GM19468 (cell line): ENCODE measurements around the gene SETD1B.
"Not testable (repeated sequence)": the region's sequence is repeated elsewhere in the genome, so short reads cannot be mapped to it uniquely, and the experiment has no call there.

ENCODE experiments used
- ATAC-seq: cut with Tn5 transposase; IDR thresholded peaks from one replicate; pipeline ENCODE4 v1.9.1; 2021; ENCODE audit warnings: mild to moderate bottlenecking, moderate library complexity, moderate number of reproducible peaks; ENCODE audit not compliant: unreplicated experiment; ENCODE audit errors: extremely low read depth

Gene SETD1B

GRCh38 chr12:121779422-121779895 lies 24.4 kb upstream of the SETD1B start:
- ATAC-seq, result no peak

- ATAC-seq, result no peak
Observed at GRCh38 chr12:121780429-121780828, 23.4 kb upstream of the SETD1B start.

- ATAC-seq, result no peak
Observed at GRCh38 chr12:121781484-121781997, 22.3 kb upstream of the SETD1B start.

- ATAC-seq, result no peak
Observed at GRCh38 chr12:121781998-121782979, 21.5 kb upstream of the SETD1B start.

- no peak for ATAC-seq
Observed at GRCh38 chr12:121783766-121784165, 20.0 kb upstream of the SETD1B start.

GRCh38 chr12:121784460-121784859 lies 19.3 kb upstream of the SETD1B start:
- no peak for ATAC-seq

- no peak for ATAC-seq
Observed at GRCh38 chr12:121786440-121786825, 17.4 kb upstream of the SETD1B start.

DNA sequence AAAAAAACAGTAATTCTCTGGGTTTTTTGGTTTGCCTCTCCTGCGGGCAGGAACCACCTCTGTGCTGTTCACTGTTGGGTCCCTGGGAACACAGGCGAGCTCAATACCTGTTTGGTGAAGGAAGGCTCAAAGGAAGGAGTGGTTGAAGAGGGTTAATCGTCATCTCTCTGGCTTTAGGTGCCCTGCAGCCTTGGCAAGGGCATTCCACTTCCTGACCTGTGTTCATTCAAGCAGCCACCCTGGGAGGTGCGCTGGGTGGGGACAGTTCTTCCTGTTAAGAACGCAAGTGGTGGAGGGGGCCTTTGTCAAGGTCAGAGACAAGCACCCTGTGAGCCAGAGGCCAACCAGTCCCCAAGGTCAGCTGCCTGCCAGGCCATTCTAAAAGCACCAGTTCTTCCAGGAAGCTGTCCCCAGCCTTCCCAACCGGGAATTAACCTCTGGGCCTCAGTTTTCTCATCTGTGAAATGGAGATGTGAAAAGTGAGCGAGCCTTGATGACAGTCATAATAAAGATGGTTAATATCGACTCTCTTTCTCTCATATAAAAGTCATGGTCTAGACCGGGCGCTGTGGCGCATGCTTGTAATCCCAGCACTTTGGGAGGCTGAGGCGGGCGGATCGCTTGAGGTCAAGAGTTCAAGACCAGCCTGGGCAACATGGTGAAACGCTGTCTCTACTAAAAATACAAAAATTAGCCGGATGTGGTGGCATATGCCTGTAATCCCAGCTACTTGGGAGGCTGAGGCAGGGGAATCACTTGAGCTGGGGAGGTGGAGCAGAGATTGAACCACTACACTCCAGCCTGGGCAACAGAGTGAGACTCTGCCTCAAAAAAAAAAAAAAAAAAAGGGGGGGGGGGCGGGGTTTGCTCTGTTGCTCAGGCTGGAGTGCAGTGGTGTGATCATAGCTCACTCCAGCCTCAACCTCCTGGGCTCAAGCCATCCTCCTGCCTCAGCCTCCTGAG lies 16.5 kb upstream of the SETD1B start:
- ATAC-seq, result no peak

GRCh38 chr12:121788176-121788818 lies 15.5 kb upstream of the SETD1B start:
- ATAC-seq, result no peak

GRCh38 chr12:121789233-121789781 lies 14.5 kb upstream of the SETD1B start:
- ATAC-seq, result no peak

- no peak for ATAC-seq
Observed at GRCh38 chr12:121789800-121790728, 13.7 kb upstream of the SETD1B start.

GRCh38 chr12:121790785-121791184 lies 13.0 kb upstream of the SETD1B start:
- not testable (repeated sequence) for ATAC-seq

DNA sequence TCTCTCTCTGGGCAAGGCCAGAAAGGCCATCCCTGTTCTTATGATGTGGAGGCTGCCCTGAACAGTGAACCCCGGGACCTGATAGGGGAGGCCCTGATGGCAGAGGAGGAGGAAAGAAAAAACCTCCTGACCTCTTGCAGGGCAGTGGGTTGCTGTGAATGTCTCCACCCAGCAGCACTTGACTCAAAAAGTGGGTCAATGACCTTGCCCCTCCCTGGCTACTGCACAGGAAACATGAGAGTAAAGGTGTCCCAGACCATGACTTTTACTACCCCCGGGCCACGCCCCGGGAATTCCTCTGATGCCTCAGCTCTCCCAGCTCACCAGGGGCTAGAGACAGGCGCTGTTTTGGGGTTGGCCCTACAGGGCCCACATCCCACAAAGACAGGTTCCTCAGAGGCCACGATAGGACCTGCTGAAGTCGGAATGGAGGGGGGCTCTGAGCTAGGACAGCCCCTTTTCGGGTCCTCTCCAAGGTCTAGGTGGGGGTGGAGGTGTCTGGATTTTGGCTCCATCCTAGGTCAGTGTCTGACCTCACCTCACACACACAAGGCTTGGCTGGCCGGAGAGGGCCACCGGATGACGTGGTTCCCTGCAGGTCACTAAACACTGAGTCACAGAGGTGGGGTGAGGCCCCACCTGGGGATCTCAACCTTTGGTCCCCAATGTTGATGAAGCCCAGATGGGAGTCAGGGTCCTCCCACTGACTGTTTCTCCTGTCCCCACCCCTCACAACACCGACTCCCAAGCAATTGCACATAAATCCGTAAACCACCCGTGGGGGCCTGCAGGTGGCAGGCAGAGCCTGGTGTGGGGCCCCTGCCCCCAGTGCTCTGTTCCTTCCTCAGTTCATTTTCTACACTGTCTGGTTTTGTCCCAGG lies 11.9 kb upstream of the SETD1B start:
- ATAC-seq, result no peak

DNA sequence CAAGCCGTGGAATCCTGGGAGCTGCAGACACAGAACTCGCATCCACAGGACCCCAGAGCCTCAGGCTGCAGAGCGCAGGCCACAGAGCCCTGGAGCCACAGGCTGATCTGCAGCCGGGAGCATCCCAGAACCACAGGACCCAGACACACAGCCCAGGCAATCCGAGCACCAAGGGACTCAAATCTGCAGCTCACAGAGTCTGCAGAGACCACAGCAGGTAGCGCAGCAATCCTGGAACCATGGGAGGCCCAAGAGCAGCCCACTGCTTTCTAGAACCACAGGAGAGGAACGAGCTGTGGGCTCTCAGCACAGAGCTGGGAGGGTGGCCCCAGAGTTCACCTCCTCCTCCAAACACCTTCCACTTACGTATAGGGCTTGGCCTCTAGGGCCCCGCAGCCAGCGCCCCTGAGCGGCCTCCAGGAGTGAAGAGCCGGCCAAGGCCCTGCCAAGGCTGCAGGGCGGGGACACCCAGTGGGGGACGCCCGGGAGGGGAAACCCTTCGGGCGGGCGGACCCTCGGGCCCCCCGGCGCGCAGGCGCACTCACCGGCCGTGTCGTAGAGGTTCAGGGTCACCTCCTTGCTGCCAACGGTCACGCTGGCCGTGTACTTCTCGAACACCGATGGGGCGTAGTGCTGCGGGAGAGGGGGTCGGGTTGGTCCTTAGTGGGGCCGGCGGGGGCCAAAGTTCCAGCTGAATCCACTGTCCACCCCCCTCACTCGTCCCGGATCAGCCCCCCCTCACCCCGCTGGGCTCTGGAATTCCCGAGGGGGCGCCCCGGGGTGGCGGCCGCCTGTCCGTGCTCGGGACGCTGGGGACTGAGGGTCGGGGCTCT lies 11.0 kb upstream of the SETD1B start:
- no peak for ATAC-seq

GRCh38 chr12:121793440-121793837 lies 10.4 kb upstream of the SETD1B start, which contains the start of gene RHOF:
Gene RHOF, minus strand, starts transcription at chr12:121793688. Its CDS starts 55 bp downstream, at chr12:121793633.
- no peak for ATAC-seq

DNA sequence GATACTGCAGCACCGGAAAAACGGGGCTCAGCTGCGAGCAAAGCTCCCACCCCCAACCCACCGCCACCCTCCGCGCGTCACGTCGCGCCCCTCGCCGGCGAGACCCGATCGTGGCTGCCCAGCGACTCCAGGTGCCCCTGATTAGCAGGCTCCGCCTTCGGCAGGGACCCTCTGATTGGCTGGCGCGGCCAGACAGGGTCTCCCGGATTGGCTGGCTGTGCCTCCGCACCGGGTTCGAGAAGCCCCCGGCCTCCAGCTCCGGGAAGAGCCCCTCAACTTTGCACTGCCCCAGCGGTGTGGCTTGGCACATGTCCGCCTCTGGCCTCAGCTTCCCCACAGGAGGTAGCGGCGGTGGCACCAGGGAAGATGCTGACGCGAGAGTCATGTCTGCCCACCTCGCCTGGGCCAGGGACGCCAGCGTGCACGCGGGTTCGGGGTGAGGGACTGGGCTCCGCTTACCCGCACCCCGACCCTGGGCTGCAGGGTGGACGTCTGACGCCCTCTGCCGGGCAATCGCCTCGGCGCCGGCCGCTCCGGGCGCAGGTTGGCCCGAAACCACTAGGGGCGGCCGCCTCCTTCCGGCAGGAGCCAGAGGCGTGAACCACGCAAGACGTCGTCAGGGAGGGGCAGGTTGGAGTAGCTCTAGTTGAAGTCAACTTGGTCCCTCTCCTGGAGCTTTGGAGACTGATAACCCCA lies 9.8 kb upstream of the SETD1B start:
- peak; percentile 17 for ATAC-seq
